NCI-H1694 (cell line): ENCODE measurements around the gene NUDC.
"Not testable (repeated sequence)": the region's sequence is repeated elsewhere in the genome, so short reads cannot be mapped to it uniquely, and the experiment has no call there.

Source experiments
- DNase-seq: peaks from one replicate; lab custom pipeline; 2025; lab: John Stamatoyannopoulos, UW

NUDC gene

GRCh38 chr1:26911399-26912146 is 10.0 kb upstream of the NUDC start:
- no peak for DNase-seq

DNA sequence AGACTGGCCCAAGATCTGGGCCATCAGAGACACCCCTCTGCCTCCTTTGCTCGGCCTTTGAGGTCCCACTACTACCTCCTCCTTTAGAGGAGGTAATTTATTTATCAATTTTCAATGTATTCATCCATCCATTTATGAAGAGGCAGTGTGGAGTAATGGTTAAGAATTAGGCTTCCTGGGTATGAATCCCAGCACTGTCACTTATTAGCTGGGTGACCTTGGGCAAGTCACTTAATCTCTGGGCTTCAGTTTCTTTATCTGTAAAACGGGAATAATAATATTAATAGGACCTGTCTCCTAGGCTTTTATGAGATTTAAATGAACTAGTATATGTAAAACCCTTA is 9.4 kb upstream of the NUDC start:
- DNase-seq: no peak

GRCh38 chr1:26913389-26913753 is 8.2 kb upstream of the NUDC start:
- no peak for DNase-seq

DNA sequence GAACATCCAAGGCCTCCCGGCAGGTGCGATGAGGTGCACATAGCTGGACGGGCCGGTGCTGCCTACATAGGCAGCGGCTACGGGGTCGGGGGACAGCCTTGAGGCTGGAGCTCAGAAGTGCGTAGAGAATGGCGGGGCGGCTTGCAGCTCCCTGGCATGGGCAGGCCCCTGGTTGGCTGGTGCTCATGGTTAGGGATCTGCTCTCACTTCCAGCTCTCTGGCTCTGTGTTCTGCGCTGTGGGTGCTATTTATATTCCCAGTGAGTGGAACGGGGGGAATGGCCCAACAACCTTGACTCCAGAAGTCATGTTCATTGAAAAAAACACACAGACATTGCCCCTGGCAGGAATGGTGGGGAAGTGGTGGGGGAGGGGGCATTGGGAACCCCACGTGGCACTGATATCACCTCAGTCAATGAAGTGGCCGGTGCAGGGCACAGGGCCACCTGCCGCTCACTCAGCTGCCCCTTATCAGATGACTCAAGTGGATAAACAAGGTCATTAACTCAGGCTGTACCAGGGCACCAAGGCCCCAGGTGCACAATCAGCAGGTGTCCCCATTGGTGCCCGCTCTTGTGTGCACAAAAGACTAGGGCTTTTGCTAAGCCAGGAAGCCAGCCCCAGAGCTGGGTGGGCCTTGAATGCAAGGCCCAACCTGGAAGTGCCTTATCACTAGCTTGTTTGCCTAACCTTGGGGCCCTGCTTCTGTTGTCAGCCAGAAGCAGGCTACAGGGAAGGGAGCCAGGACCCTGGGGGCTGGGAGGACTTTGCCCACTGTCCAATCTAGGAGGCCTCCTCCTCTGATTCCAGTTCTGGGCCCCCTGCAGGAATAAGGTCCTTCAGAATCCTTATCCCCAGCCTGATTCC is 7.6 kb upstream of the NUDC start, which contains the start of gene NR0B2:
NR0B2 (minus strand) TSS at position 222 of the 866 bp plus-strand sequence; CDS start at position 187, 35 bp downstream.
- DNase-seq: no peak

DNA sequence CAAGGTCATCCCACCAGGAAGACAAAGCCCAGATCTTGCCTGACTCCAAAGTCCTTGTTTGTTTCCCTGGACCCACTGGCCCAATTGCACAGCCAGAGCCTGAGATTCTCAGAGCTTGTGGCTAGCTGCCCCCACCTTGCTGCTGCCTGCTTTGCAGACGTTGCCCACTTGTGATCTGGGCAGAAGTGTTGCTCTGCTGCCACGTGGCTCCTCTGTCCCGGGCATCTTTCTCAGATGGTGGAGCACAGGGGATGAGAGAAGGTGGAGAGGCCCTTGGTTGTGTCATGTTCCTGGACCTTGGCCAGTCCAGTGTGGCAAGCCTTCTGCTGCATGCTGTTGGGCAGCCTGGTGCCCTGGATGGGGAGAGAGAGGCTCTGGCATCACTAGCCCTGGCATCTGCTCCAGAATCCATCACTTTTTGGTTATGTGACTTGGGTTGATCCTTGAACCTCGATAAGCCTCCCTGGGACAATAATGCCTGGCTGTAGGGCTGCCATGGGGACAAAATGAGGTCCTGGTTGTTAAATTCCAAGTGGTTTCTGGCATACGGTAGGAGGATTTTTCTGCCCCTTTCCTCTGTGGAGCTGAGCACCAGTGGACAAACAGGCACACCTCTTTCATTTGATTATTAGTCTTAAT is 6.2 kb upstream of the NUDC start:
- DNase-seq: no peak

DNA sequence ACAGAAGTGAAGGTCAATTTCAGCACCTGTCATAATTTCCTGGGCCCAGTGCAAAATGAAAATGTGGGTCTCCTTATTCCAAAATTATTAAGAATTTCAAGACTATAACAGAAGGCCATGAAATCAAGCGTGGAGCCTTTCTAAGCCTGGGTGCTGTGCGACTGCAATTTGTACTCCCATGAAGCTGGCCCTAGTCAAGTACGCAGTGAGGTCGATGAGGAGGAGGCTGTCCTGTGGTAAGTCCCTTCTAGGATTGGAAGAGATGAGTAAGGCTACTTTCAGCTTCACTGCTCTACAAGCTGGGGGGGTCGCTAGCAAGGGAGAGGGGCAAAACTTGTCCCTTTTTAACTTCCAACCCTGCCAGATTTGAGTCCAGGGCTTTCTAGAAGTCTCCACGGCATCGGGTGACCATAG is 410 bp upstream of the NUDC start:
- no peak for DNase-seq

DNA sequence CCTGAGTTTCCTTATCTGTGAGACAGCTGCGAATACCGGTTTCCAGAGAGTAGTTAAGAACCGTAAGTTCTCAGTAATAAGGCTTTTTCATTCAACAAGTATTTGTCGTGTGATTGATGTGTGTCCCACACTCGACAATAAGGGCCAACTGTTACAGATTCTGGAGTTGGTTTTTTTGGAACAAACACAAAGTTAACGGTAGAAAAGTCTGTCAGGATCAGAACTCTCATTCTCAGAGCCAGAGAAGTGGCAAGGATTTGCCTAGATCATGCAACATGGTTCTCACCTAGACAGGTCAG is 837 bp downstream of the NUDC start:
- DNase-seq: no peak

DNA sequence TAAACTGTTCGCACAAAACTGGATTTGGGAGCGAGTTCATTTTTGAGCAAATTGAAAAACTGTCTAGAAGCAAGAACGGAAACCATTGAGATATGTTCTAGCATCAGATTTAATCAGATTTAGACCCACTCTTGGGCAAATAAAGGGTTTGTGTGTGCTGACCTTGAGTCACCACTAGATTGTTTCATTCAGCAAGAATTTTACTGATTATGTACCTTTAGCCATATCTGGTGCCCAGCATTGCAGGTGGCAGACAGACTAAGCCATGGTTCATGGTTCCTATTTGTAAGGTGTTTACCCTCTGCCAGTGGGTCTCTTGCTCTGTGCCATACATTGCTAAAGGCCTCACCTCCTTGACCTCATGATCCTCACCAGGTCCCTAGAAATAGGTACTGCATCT is 1.4 kb downstream of the NUDC start:
- no peak for DNase-seq

- DNase-seq: no peak
These were observed 2.2 kb downstream of the NUDC start for GRCh38 chr1:26923711-26924110.

GRCh38 chr1:26932531-26932930 is 11.0 kb downstream of the NUDC start:
- DNase-seq: no peak

- no peak for DNase-seq
These were observed 15.3 kb downstream of the NUDC start for GRCh38 chr1:26936823-26937222.

- no peak for DNase-seq
These were observed 16.6 kb downstream of the NUDC start for GRCh38 chr1:26938004-26938658.

GRCh38 chr1:26938659-26939025 is 17.1 kb downstream of the NUDC start:
- DNase-seq: no peak

- DNase-seq: no peak
These were observed 19.8 kb downstream of the NUDC start for GRCh38 chr1:26941311-26941710.

DNA sequence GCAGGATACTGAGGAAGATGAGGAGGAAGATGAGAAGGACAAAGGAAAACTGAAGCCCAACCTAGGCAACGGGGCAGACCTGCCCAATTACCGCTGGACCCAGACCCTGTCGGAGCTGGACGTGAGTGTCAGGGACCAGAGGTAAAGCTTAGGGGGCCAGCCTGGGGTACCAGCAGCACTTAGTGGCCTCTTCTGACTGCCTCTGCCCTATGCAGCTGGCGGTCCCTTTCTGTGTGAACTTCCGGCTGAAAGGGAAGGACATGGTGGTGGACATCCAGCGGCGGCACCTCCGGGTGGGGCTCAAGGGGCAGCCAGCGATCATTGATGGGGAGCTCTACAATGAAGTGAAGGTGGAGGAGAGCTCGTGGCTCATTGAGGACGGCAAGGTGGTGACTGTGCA is 21.1 kb downstream of the NUDC start:
- no peak for DNase-seq

DNA sequence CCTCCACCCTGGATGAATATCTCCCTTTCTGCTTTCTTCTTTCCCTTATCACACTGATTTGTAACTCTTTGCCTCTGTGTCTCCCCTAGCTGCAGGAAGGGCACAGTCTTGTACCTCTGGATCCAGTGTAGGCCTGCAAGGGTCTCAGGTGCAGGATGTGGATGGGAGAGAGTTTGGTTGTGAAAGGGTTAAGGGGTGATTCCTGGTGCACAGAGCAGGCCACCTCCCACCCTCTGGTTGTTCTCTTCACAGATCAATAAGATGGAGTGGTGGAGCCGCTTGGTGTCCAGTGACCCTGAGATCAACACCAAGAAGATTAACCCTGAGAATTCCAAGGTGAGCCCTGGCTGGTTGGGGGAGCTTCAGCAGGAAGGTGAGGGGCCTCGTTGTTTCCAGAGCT is 23.6 kb downstream of the NUDC start:
- DNase-seq: no peak

- DNase-seq: no peak
These were observed 24.2 kb downstream of the NUDC start for GRCh38 chr1:26945728-26946127.

- DNase-seq: no peak
These were observed 24.7 kb downstream of the NUDC start for GRCh38 chr1:26946270-26946669.

- DNase-seq: not testable (repeated sequence)
These were observed 27.1 kb downstream of the NUDC start for GRCh38 chr1:26948725-26949057.

- DNase-seq: no peak
These were observed 27.9 kb downstream of the NUDC start for GRCh38 chr1:26949266-26949925.

GRCh38 chr1:26949926-26950319 is 28.4 kb downstream of the NUDC start:
- no peak for DNase-seq

DNA sequence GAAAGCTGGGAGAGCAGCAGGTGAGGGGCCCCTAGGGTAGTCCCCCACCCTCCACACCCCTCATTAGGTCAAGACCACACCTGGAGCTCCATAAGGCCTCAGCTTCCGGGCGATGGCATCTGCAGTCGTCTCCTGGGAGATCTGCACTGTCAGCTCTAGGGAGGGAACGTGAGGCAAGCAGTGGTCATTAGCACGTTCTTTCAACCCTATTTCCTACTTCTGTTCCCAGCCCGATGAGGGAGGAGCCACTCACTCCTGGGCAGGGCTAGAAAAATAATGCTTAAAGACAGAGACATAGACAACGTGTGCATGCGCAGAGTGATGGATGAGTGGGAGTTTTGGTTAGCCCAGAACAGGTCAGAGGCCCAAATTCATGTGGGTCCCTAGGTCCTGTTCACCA is 29.1 kb downstream of the NUDC start:
- DNase-seq: no peak
